ENCODE results near the gene ASGR1.

The ASGR1 gene

GRCh38 chr17:7179317-7180254 lies at the start of gene ASGR1:
Gene ASGR1, minus strand, starts transcription at chr17:7179370. Its CDS starts 807 bp downstream, at chr17:7178563.
- Histone ChIP-seq H3K4me1 (ENCODE audit: control insufficient read depth, insufficient read depth, low read length) (peaks cover 8% of the 10 kb centered on the region), H3K36me3 (ENCODE audit: control insufficient read depth in 2 of 2, insufficient read depth in 1 of 2, low read length in 2 of 2) (no peaks in the 10 kb centered on the region; a peak in 1 of 3 replicates), H3K4me3 (ENCODE audit: low read depth, low read length) (peak within 1 kb of the TSS; percentile 54), H3K27ac (ENCODE audit: extremely low read depth, low read depth, low read length) (no peak within 1 kb of the TSS), H3K9me3 (ENCODE audit: control insufficient read depth, insufficient read depth, low read depth, low read length) (no peaks in the 10 kb centered on the region)
- CTCF ChIA-PET = interaction anchor here (0.6 to 1.6 kb wide), 3 partner anchors 14 to 134 kb away, joined by 4 to 9 read pairs (median 4); no protein-coding TSS in a partner anchor
- POLR2A ChIA-PET = no interaction called here
- no peak for TF ChIP-seq ZSCAN16 (tag by site-specific recombination; IDR thresholded peaks at IDR 0.05)
- TF ChIP-seq ZSCAN30 (tag by site-specific recombination; IDR thresholded peaks at IDR 0.05) = no peak
- TF ChIP-seq ZFHX2 (tag by site-specific recombination; conservative IDR thresholded peaks at IDR 0.05) = peak; percentile 45
- no peak for TF ChIP-seq ZNF366 (tag by site-specific recombination; conservative IDR thresholded peaks at IDR 0.05)
- TF ChIP-seq ZNF626 (tag by site-specific recombination; IDR thresholded peaks at IDR 0.05) = no peak
- no peak for TF ChIP-seq ZNF677 (tag by site-specific recombination; IDR thresholded peaks at IDR 0.05)
- TF ChIP-seq MZF1 (tag by site-specific recombination; IDR thresholded peaks at IDR 0.05; ENCODE audit: borderline replicate concordance) = no peak
- TF ChIP-seq ZNF610 (tag by site-specific recombination; IDR thresholded peaks at IDR 0.05; ENCODE audit: borderline replicate concordance) = no peak
- no peak for TF ChIP-seq INSM2 (tag by site-specific recombination; IDR thresholded peaks at IDR 0.05)
- TF ChIP-seq EGR2 (tag by site-specific recombination; IDR thresholded peaks at IDR 0.05; ENCODE audit: low read depth) = peak; percentile 37; the same call in 1 of the 2 replicates
- TF ChIP-seq ZIC2 (tag by site-specific recombination; IDR thresholded peaks at IDR 0.05) = peak; percentile 95
- TF ChIP-seq HOXA7 (CRISPR knock-in tag; IDR thresholded peaks at IDR 0.05; ENCODE audit: borderline replicate concordance) = no peak
- no peak for TF ChIP-seq ZNF274 (IDR thresholded peaks at IDR 0.05; ENCODE audit: low read length)
- TF ChIP-seq ZNF274 (tag by site-specific recombination; IDR thresholded peaks at IDR 0.05; ENCODE audit: borderline replicate concordance) = no peak
- TF ChIP-seq ZNF23 (tag by site-specific recombination; IDR thresholded peaks at IDR 0.05; ENCODE audit: borderline replicate concordance) = no peak

- ChIA-PET CTCF (no interaction called here), POLR2A (no interaction called here)
- TF ChIP-seq ZNF654 (tag by site-specific recombination; IDR thresholded peaks at IDR 0.05; ENCODE audit: low read depth) = no peak
- TF ChIP-seq BCL11B (tag by site-specific recombination; IDR thresholded peaks at IDR 0.05; ENCODE audit: low read depth) = no peak
- H3K4me3 ChIP-seq (ENCODE audit: low read depth, low read length) = no peak overlapping the region
- no peak overlapping the region for H3K27ac ChIP-seq (ENCODE audit: extremely low read depth, low read depth, low read length)
- no peaks in the 10 kb centered on the region for H3K9me3 ChIP-seq (ENCODE audit: control insufficient read depth, insufficient read depth, low read depth, low read length)
- H3K36me3 ChIP-seq (ENCODE audit: control insufficient read depth in 2 of 2, insufficient read depth in 1 of 2, low read length in 2 of 2) = peaks cover 18 to 76% of the 10 kb centered on the region in 2 experiments
- no peaks in the 10 kb centered on the region for H3K4me1 ChIP-seq (ENCODE audit: control insufficient read depth, insufficient read depth, low read length)
Observed at GRCh38 chr17:7228920-7229319, 49.8 kb upstream of the ASGR1 start.

GRCh38 chr17:7226721-7227710 lies 47.8 kb upstream of the ASGR1 start:
- CTCF ChIA-PET = no interaction called here
- no peak for TF ChIP-seq INSM2 (tag by site-specific recombination; IDR thresholded peaks at IDR 0.05)
- TF ChIP-seq ZFHX2 (tag by site-specific recombination; conservative IDR thresholded peaks at IDR 0.05) = no peak
- TF ChIP-seq ZNF600 (tag by site-specific recombination; IDR thresholded peaks at IDR 0.05) = peak; percentile 80; the same call in 1 of the 2 replicates
- H3K36me3 ChIP-seq (ENCODE audit: control insufficient read depth in 2 of 2, insufficient read depth in 1 of 2, low read length in 2 of 2) = peaks cover 26 to 91% of the 10 kb centered on the region in 2 experiments
- H3K4me3 ChIP-seq (ENCODE audit: low read depth, low read length) = no peak overlapping the region
- no peak overlapping the region for H3K27ac ChIP-seq (ENCODE audit: extremely low read depth, low read depth, low read length)
- no peaks in the 10 kb centered on the region for H3K4me1 ChIP-seq (ENCODE audit: control insufficient read depth, insufficient read depth, low read length)
- H3K9me3 ChIP-seq (ENCODE audit: control insufficient read depth, insufficient read depth, low read depth, low read length) = no peaks in the 10 kb centered on the region
- POLR2A ChIA-PET = interaction anchor here (9.8 kb wide), 1 partner anchor 9 kb away, joined by 284 read pairs; the partner anchor contains the start of genes DVL2, GABARAP and PHF23

All from HEK293 (cell line).